GM21515 (cell line): ENCODE measurements around the gene SLC44A4.
A peak's percentile ranks its signal among the peaks of the same experiment; 100 is the strongest.
"Not testable (repeated sequence)": the region's sequence is repeated elsewhere in the genome, so short reads cannot be mapped to it uniquely, and the experiment has no call there.

Experiments
- ATAC-seq: cut with Tn5 transposase; IDR thresholded peaks from one replicate; pipeline ENCODE4 v1.9.1; 2021; ENCODE audit not compliant: unreplicated experiment

The SLC44A4 gene

GRCh38 chr6:31830886-31831335 lies 47.9 kb downstream of the SLC44A4 start:
- ATAC-seq: no peak

DNA sequence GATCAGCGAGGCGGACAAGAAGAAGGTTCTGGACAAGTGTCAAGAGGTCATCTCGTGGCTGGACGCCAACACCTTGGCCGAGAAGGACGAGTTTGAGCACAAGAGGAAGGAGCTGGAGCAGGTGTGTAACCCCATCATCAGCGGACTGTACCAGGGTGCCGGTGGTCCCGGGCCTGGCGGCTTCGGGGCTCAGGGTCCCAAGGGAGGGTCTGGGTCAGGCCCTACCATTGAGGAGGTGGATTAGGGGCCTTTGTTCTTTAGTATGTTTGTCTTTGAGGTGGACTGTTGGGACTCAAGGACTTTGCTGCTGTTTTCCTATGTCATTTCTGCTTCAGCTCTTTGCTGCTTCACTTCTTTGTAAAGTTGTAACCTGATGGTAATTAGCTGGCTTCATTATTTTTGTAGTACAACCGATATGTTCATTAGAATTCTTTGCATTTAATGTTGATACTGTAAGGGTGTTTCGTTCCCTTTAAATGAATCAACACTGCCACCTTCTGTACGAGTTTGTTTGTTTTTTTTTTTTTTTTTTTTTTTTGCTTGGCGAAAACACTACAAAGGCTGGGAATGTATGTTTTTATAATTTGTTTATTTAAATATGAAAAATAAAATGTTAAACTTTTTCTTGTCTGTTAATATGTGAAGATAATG lies 49.0 kb downstream of the SLC44A4 start:
- ATAC-seq: no peak

GRCh38 chr6:31827286-31828079 lies 51.3 kb downstream of the SLC44A4 start, which contains the start of gene HSPA1B:
HSPA1B (plus strand) TSS chr6:31827738; CDS start chr6:31827951, 213 bp downstream.
- peak; percentile 59 for ATAC-seq

- no peak for ATAC-seq
These were observed 52.0 kb downstream of the SLC44A4 start for GRCh38 chr6:31826793-31827285.

DNA sequence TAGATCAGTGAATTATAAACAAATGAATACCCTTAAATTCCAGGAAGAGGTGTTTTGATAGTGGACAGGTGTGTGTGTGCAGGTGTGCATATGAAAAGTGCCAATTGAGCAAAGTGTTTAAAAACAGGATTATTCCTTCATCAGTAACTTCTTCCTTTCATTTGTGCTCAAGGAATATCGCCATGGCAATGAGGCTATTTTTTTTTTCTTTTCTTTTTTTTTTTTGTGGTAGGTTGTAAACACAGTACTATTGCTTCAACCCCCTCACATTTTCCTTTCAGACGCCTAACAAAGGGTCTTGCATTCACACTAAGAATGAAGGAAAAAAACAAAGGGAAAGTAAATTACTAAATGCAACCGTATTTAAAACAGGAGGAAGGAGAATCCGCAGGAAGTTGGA lies 53.2 kb downstream of the SLC44A4 start:
- no peak for ATAC-seq

- ATAC-seq: not testable (repeated sequence)
These were observed 55.1 kb downstream of the SLC44A4 start for GRCh38 chr6:31823592-31824196.

DNA sequence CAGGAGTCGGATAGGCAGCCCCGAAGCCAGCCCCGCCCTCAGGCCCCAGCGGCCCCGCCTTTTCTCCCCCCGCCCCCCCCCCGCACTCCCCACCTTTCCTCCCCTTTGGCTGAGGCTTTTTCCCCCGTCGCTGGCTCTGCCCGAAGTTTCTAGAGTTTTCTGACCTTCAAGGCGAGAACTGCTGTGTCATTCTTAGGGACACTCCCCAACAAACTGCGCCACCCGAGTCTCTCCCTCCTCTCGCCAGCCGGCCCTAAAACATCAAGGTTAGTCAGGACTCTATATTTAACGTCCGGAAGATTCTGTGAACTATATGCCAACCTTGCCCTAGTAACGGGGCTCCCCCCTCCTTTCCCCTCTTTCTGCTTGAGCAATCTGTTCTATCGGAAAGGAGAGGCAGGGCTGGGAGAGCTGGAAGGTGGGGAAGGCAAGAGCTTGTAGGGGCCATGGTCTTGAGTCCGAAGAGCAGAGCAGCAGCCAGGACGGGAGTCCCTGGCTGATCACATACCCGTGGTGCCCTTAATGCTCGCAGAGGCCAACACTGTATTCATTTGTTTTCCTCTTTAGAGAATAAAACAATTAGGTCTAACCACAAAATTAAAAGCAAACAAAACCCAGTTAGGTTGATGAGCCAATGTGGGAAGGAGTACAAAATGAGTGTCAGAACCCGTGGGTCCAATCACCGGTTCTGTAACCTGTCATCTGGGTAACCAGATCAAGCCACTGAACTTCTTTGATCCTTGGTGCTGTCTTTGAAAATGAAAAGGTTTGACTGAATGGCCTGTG lies 56.6 kb downstream of the SLC44A4 start:
- ATAC-seq: peak; percentile 32

DNA sequence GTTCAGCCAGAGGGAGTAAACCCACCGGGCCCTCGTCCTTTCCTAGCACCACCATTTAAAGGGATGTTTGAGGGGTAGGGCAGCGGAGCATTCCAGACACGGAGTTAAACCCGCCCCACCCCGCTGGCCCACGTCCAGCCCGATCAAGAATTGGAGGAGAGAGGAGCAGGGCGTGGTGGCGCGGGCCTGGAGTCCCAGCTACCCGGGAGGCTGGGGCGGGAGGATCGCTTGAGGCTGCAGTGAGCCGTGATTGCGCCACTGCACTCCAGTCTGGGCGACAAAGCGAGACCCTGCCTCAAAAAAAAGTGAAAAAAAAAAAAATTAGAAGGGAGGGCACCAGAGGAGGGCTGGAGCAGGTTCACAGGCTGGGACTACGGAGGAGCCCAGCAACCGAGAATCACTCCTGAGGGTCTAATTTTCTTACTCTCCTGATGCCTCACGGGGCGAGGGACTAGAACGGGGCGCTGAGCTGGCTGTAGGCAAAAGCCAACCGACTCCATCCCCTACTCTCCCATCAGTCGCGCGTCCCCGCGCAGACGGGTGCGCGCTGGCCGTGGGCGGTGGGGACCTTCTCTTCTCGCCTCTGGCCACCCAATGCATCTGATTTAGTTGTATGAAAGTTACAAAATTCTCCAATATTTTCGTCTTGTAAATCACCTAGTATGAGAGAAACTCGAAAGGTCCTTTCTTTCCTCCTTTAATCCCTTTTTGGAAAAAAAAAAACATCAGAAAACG lies 57.3 kb downstream of the SLC44A4 start:
- peak; percentile 41 for ATAC-seq

- ATAC-seq: not testable (repeated sequence)
These were observed 58.4 kb downstream of the SLC44A4 start for GRCh38 chr6:31820399-31820798.

DNA sequence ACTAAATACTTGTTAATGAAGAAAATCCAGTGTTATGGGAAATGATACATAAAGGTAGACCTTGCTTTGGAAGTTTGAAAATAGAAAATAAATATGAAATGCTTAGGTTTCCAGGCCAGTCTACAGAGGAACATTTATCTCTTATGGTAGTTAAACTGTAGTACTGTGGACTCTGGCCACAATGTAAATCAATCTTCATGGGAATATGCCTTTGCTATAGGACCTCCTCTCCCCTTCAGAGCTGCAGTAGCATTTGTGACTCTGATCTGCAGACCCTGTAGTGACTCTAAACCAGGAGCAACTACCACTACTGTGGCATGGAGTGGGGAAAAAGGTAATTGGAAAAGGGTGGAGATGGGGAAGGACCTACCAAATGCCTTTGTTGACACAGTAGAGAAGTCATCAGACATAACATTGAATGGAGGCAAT lies 58.9 kb downstream of the SLC44A4 start:
- no peak for ATAC-seq

DNA sequence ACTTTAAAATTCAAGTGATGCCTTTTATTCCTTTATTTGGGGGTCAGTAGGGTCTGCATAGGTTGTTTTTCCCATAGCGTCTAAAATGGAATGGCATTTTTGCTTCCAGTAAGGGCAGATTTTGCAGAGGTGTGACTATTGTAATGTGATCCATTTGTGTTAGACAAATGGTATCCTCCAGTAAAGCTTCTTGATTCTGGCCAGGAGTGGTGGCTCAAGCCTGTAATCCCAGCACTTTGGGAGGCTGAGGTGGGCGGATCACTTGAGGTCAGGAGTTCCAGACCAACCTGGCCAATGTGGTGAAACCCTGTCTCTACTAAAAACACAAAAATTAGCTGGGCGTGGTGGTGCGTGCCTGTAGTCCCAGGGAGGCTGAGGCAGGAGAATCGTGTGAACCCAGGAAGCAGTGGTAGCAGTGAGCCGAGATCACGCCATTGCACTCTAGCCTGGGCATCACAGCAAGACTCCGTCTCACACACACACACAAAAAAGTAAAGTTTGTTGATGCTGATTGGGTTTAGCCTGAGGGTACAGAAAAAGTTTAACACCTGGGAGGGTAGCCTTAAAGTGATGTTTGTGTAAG lies 60.8 kb downstream of the SLC44A4 start:
- ATAC-seq: not testable (repeated sequence)

GRCh38 chr6:31817133-31817928 lies 61.5 kb downstream of the SLC44A4 start:
- ATAC-seq: not testable (repeated sequence)

GRCh38 chr6:31815025-31815838 lies 63.6 kb downstream of the SLC44A4 start, which contains the start of the genes HSPA1A and HSPA1L:
HSPA1A (plus strand) TSS chr6:31815543; CDS start chr6:31815757, 214 bp downstream.
HSPA1L (minus strand) TSS chr6:31815283; CDS start chr6:31811972, 3,311 bp downstream.
- ATAC-seq: peak; percentile 39

DNA sequence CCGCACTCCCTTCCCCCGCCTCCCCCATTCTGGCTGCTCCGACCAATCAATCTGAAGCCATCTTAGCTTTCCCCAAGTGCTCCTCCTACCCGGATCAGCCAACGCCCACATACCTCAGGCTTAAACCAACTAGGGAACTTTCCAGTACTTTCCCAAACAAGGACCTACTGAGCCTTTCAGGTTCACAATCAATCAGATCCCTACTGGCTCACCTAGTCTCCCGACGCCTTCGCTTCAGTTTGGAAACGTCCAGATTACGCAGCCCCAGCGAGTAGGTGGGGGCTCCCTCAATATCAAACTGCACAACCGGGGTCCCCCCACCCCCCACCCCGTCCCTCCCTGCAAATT lies 64.1 kb downstream of the SLC44A4 start:
- no peak for ATAC-seq

GRCh38 chr6:31813465-31813849 lies 65.3 kb downstream of the SLC44A4 start:
- no peak for ATAC-seq
